HepG2 (cell line): Measurements from ENCODE around the gene CAPN11. TPM values are rescaled to one million over a fixed set of nuclear protein-coding genes. Genes with fewer than 3 reads are reported as not detected.

Source experiments
- ATAC-seq: fragments of 200-7000 bp; cut with Tn5 transposase; 3 replicates; pipeline ENCODE4 v1.9.1; 2020; ENCODE audit warnings: mild to moderate bottlenecking, moderate library complexity
- BruUV-seq: library from RNA; stranded (reverse); fragments of 400-500 nt; replicated peaks from 2 replicates; lab custom pipeline; 2021; lab: Mats Ljungman, UMichigan
- CTCF ChIA-PET: fragments of 300-600 bp; formaldehyde crosslinking; extraction: SDS; loops from one replicate; lab custom pipeline; 2021; ENCODE audit warnings: low total read pairs, inconsistent platforms, low intra/inter-chr PET ratio; lab: Yijun Ruan, JAX
- POLR2A ChIA-PET: fragments of 350-600 bp; sonication (Branson Sonifier 250); formaldehyde crosslinking; loops from one replicate; lab custom pipeline; 2020; ENCODE audit warnings: antibody characterized with exemption, inconsistent platforms; lab: Yijun Ruan, JAX
- DNase-seq: peaks from one replicate; pipeline ENCODE4 v3.0.0-alpha.2; 2015; ENCODE audit warnings: low spot score
- FAIRE-seq: peaks from 3 replicates; lab custom pipeline; 2011; peaks lifted over from hg19 to GRCh38; lab: Jason Lieb, UNC
- H2AFZ ChIP-seq: one replicate; pipeline ENCODE4 v1.6.1; 2011; ENCODE audit warnings: low read length, inconsistent platforms
- H3K27ac ChIP-seq: fragments of 300-600 bp; 3 replicates; pipeline ENCODE4 v1.8.0; 2011; ENCODE audit warnings: mixed run types, mild to moderate bottlenecking, mixed read lengths, low read length, inconsistent platforms; ENCODE audit not compliant: insufficient read depth; ENCODE audit errors: extremely low read length
- H3K27me3 ChIP-seq, 2 experiments: fragments of 200-600 bp in 1 of 2; 2 replicates in 1 of 2; 3 replicates in 1 of 2; pipeline versions ENCODE4 v1.6.0 to v1.8.0; 2011; ENCODE audit warnings: low read length in 2 of 2, mild to moderate bottlenecking in 2 of 2, moderate library complexity in 2 of 2, inconsistent platforms in 1 of 2; ENCODE audit not compliant: insufficient read depth in 2 of 2, control insufficient read depth in 1 of 2
- H3K36me3 ChIP-seq, 2 experiments: fragments of 200-600 bp in 1 of 2; replicated peaks in 1 of 2; 2 replicates in 1 of 2; 3 replicates in 1 of 2; pipeline versions ENCODE4 v1.5.1 to v1.8.0; 2011; ENCODE audit warnings: low read length in 2 of 2, inconsistent platforms in 1 of 2; ENCODE audit not compliant: insufficient read depth in 2 of 2, control insufficient read depth in 1 of 2
- H3K4me1 ChIP-seq: 2 replicates; pipeline ENCODE4 v1.5.1; 2012; ENCODE audit warnings: low read length, inconsistent platforms; ENCODE audit not compliant: insufficient read depth
- H3K4me2 ChIP-seq: 2 replicates; pipeline ENCODE4 v1.6.0; 2011; ENCODE audit warnings: low read depth, low read length, inconsistent platforms
- H3K4me3 ChIP-seq, 3 experiments: fragments of 200-600 bp in 1 of 3; sonication (generic), shearing (Covaris generic) in 1 of 3; replicated peaks in 1 of 3; 2 replicates each; pipeline ENCODE4 v1.5.1; 2011 to 2016; ENCODE audit warnings: low read length in 3 of 3, inconsistent platforms in 2 of 3, low read depth in 2 of 3, mild to moderate bottlenecking in 2 of 3, control low read depth in 1 of 3, mixed read lengths in 1 of 3; ENCODE audit not compliant: insufficient read depth in 1 of 3
- H3K79me2 ChIP-seq: one replicate; pipeline ENCODE4 v1.6.1; 2011; ENCODE audit warnings: low read length, inconsistent platforms; ENCODE audit not compliant: insufficient read depth
- H3K9ac ChIP-seq: 2 replicates; pipeline ENCODE4 v1.6.0; 2011; ENCODE audit warnings: mild to moderate bottlenecking, low read depth, low read length, inconsistent platforms; ENCODE audit not compliant: insufficient read depth
- H3K9me3 ChIP-seq: 2 replicates; pipeline ENCODE4 v1.5.1; 2012; ENCODE audit warnings: mild to moderate bottlenecking, low read length
- H4K20me1 ChIP-seq: 2 replicates; pipeline ENCODE4 v1.6.0; 2011; ENCODE audit warnings: inconsistent platforms, mild to moderate bottlenecking, low read length, moderate library complexity; ENCODE audit not compliant: insufficient read depth
- JUN ChIP-seq: sonication (generic); formaldehyde crosslinking; IDR thresholded peaks from 2 replicates; pipeline ENCODE4 v1.4.0; 2020; ENCODE audit warnings: mild to moderate bottlenecking, missing genetic modification reagents
- KDM5B ChIP-seq: sonication (generic); formaldehyde crosslinking; IDR thresholded peaks from 2 replicates; pipeline ENCODE4 v1.4.0; 2020; ENCODE audit warnings: missing genetic modification reagents, mild to moderate bottlenecking, borderline replicate concordance
- MXI1 ChIP-seq: IDR thresholded peaks from 3 replicates; pipeline ENCODE4 v1.6.1; 2012; ENCODE audit warnings: low read depth, low read length, inconsistent platforms, borderline replicate concordance
- SOX13 ChIP-seq, 3 experiments: fragments of 450-650 bp in 1 of 3; sonication (generic) in 1 of 3; formaldehyde crosslinking in 1 of 3; IDR thresholded peaks in 2 of 3; conservative IDR thresholded peaks in 1 of 3; 2 replicates each; pipeline versions ENCODE4 v1.5.0 to v1.6.1; 2016 to 2020; ENCODE audit warnings: antibody characterized with exemption in 1 of 3, mild to moderate bottlenecking in 1 of 3, missing compliant biosample characterization in 1 of 3, missing genetic modification reagents in 1 of 3, moderate library complexity in 1 of 3
- SOX6 ChIP-seq, 2 experiments: fragments of 450-650 bp in 1 of 2; sonication (generic) in 1 of 2; formaldehyde crosslinking in 1 of 2; IDR thresholded peaks; 2 replicates each; pipeline versions ENCODE4 v1.4.0 to v1.6.1; 2017 to 2020; ENCODE audit warnings: antibody characterized with exemption in 1 of 2, mild to moderate bottlenecking in 1 of 2, missing genetic modification reagents in 1 of 2
- ZBTB42 ChIP-seq: sonication (generic); formaldehyde crosslinking; IDR thresholded peaks from 2 replicates; pipeline ENCODE4 v1.5.0; 2020; ENCODE audit warnings: mild to moderate bottlenecking, missing genetic modification reagents
- ZKSCAN1 ChIP-seq: fragments of 150-350 bp; IDR thresholded peaks from 2 replicates; pipeline ENCODE4 v1.6.1; 2014; ENCODE audit warnings: low read length
- ZNF30 ChIP-seq: sonication (generic); formaldehyde crosslinking; IDR thresholded peaks from 2 replicates; pipeline ENCODE4 v1.5.0; 2020; ENCODE audit warnings: mild to moderate bottlenecking, missing genetic modification reagents
- ZNF501 ChIP-seq: sonication (generic); formaldehyde crosslinking; IDR thresholded peaks from 2 replicates; pipeline ENCODE4 v1.5.1; 2020; ENCODE audit warnings: mild to moderate bottlenecking, moderate library complexity, missing genetic modification reagents
- ZSCAN9 ChIP-seq: IDR thresholded peaks from 2 replicates; pipeline ENCODE4 v1.6.1; 2016; ENCODE audit warnings: borderline replicate concordance
- WGBS: methylation state at CpG from one replicate; pipeline ENCODE4 v1.1.6; 2017; ENCODE audit warnings: low lambda C conversion rate; 5-methylcytosine and 5-hydroxymethylcytosine counted together
- in situ Hi-C: cut with HindIII; loops from 2 replicates; pipeline ENCODE4 v1.10.0; 2017; ENCODE audit warnings: low pct_unique_long_range_greater_than_20kb; ENCODE audit not compliant: extremely low pct_ligation_motif_present
- intact Hi-C: fragments of 100-400 bp; cut with micrococcal nuclease; formaldehyde crosslinking; loops from one replicate; pipeline ENCODE4 v1.10.0; 2022; ENCODE audit not compliant: unreplicated experiment
- polyA plus RNA-seq, 8 experiments: library from polyadenylated mRNA; depleted of rRNA in 3 of 8; stranded (reverse) in 7 of 8; unstranded in 1 of 8; fragments of >200 nt; fragmentation: Illumina TruSeq in 4 of 8; extraction: Trizol in 4 of 8; gene quantifications; 2 replicates each; pipeline versions ENCODE4 v1.2.1 to v1.2.3, GENCODE V29; 2011 to 2016; ENCODE audit warnings: low read depth in 4 of 8, missing spikeins in 1 of 8, mixed read lengths in 1 of 8; ENCODE audit not compliant: insufficient read depth in 1 of 8
- total RNA-seq, 5 experiments: library from RNA; depleted of rRNA; stranded (reverse); fragments of >200 nt; fragmentation: Illumina TruSeq; extraction: Trizol; gene quantifications; 2 replicates each; pipeline ENCODE4 v1.2.3, GENCODE V29; 2016; ENCODE audit warnings: low read depth in 1 of 5
- TF ChIP-seq, protein P1 (sequence below): sonication (generic); formaldehyde crosslinking; IDR thresholded peaks from 2 replicates; pipeline ENCODE4 v1.4.0; 2020; ENCODE audit warnings: missing genetic modification reagents, borderline replicate concordance
- TF ChIP-seq, protein P2 (sequence below): sonication (generic); formaldehyde crosslinking; IDR thresholded peaks from 2 replicates; pipeline ENCODE4 v1.4.0; 2020; ENCODE audit warnings: mild to moderate bottlenecking, missing genetic modification reagents
- TF ChIP-seq, protein P3 (sequence below): sonication (generic); formaldehyde crosslinking; IDR thresholded peaks from 2 replicates; pipeline ENCODE4 v1.5.0; 2020; ENCODE audit warnings: mild to moderate bottlenecking, missing genetic modification reagents, borderline replicate concordance

Gene CAPN11
- total and polyA plus RNA-seq, 2 of the 13 experiments (the other 11 are each of a cell fraction or from before 2014, with no cell fraction given): 0.07 to 0.11 TPM

DNA sequence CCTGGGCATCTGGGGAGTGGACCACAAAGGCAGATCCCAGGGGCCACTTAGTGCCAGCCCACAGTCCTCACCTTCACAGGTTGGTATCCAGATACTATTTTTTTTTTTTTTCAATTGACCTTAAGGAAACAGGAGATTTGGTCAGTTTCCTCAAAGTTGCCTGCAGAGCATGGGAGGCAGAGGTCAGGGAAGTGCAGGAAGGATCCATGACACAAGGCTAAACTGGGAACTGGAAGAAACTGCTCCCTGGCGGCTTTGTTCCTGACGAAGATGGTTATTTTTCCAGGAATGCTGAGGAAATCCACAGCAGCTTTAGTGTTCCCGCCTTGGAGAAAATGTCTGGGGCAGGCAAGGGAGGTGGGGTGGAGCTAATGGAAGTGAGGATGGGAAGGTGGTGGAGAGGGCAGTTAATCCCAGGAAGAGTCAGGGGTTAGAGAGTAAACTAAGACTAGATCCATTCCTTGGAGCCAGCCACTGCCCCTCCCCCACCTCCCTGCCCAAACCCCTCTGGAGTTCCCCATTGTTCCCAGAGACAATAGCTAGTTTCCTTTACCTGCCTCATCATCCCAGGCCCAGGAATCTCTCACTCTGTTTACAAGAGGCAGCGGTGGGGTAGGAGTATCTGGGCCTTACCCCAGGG lies 43.8 kb downstream of the CAPN11 start:
- Histone ChIP-seq H3K4me1 (peaks cover 63% of the 10 kb centered on the region), H3K27ac (no peak overlapping the region), H3K9ac (no peak overlapping the region), H3K27me3 (no peaks in the 10 kb centered on the region; a peak in 2 of 5 replicates), H2AFZ (no peak overlapping the region), H3K79me2 (no peaks in the 10 kb centered on the region), H3K4me3 (0 out of 6 replicates have a peak overlapping the region, but pooled peaks of 1 of the 3 experiments have one; percentile 35), H3K4me2 (peak overlapping the region; percentile 80), H3K36me3 (no peaks in the 10 kb centered on the region), H4K20me1 (no peaks in the 10 kb centered on the region), H3K9me3 (no peaks in the 10 kb centered on the region)
- BruUV-seq: no TSS peak
- DNase-seq (no peak), ATAC-seq (peak; percentile 29), FAIRE-seq (no peak)
- no peak for TF ChIP-seq KDM5B (CRISPR knock-in tag)
- TF ChIP-seq ZBTB42 (CRISPR knock-in tag): no peak
- TF ChIP-seq, protein P1, sequence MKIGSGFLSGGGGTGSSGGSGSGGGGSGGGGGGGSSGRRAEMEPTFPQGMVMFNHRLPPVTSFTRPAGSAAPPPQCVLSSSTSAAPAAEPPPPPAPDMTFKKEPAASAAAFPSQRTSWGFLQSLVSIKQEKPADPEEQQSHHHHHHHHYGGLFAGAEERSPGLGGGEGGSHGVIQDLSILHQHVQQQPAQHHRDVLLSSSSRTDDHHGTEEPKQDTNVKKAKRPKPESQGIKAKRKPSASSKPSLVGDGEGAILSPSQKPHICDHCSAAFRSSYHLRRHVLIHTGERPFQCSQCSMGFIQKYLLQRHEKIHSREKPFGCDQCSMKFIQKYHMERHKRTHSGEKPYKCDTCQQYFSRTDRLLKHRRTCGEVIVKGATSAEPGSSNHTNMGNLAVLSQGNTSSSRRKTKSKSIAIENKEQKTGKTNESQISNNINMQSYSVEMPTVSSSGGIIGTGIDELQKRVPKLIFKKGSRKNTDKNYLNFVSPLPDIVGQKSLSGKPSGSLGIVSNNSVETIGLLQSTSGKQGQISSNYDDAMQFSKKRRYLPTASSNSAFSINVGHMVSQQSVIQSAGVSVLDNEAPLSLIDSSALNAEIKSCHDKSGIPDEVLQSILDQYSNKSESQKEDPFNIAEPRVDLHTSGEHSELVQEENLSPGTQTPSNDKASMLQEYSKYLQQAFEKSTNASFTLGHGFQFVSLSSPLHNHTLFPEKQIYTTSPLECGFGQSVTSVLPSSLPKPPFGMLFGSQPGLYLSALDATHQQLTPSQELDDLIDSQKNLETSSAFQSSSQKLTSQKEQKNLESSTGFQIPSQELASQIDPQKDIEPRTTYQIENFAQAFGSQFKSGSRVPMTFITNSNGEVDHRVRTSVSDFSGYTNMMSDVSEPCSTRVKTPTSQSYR (CRISPR knock-in tag): peak; percentile 38; the same call in 1 of the 2 replicates
- TF ChIP-seq SOX13 (IDR thresholded peaks at IDR 0.05): no peak
- TF ChIP-seq SOX13 (CRISPR knock-in tag; conservative IDR thresholded peaks at IDR 0.05 in 1 of 2, IDR thresholded peaks at IDR 0.05 in 1 of 2): peak in 1 of 2 experiments; percentile 43; a peak in 1 of 4 replicates
- TF ChIP-seq ZNF501 (CRISPR knock-in tag): no peak
- TF ChIP-seq, protein P2, sequence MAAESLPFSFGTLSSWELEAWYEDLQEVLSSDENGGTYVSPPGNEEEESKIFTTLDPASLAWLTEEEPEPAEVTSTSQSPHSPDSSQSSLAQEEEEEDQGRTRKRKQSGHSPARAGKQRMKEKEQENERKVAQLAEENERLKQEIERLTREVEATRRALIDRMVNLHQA (CRISPR knock-in tag): no peak
- TF ChIP-seq ZKSCAN1: no peak
- TF ChIP-seq ZNF30 (CRISPR knock-in tag): no peak
- no peak for TF ChIP-seq ZSCAN9 (CRISPR knock-in tag)
- TF ChIP-seq MXI1: no peak
- TF ChIP-seq, protein P3, sequence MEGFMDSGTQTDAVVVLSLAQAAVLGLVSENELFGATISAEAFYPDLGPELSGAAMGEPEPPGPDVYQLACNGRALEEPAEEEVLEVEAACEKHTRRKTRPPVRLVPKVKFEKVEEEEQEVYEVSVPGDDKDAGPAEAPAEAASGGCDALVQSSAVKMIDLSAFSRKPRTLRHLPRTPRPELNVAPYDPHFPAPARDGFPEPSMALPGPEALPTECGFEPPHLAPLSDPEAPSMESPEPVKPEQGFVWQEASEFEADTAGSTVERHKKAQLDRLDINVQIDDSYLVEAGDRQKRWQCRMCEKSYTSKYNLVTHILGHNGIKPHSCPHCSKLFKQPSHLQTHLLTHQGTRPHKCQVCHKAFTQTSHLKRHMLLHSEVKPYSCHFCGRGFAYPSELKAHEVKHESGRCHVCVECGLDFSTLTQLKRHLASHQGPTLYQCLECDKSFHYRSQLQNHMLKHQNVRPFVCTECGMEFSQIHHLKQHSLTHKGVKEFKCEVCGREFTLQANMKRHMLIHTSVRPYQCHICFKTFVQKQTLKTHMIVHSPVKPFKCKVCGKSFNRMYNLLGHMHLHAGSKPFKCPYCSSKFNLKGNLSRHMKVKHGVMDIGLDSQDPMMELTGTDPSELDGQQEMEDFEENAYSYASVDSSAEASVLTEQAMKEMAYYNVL (CRISPR knock-in tag): no peak
- TF ChIP-seq SOX6 (IDR thresholded peaks at IDR 0.05): no peak
- TF ChIP-seq SOX6 (CRISPR knock-in tag; IDR thresholded peaks at IDR 0.05): peak; percentile 49; the same call in 1 of the 2 replicates
- no peak for TF ChIP-seq JUN (CRISPR knock-in tag)
- WGBS: 48% methylated on average over 4 of the region's 4 CpGs
- CTCF ChIA-PET: no interaction called here
- intact Hi-C loops: no loop called here
- in situ Hi-C loops: no loop called here
- POLR2A ChIA-PET: interaction anchor here (1.3 to 2.3 kb wide), 3 partner anchors 8 to 44 kb away, joined by 3 to 15 read pairs (median 5); partner anchors contain the start of gene HSP90AB1
